Psoas muscle (tissue), 8 donors: ENCODE data around the gene NHLH1. TPM values are rescaled to one million over a fixed set of nuclear protein-coding genes. Genes with fewer than 3 reads are reported as not detected.

Source experiments
- ATAC-seq, 4 donors: fragments of 200-7000 bp; cut with Tn5 transposase; one replicate each; pipeline ENCODE4 v1.9.1; 2020; ENCODE audit warnings: moderate library complexity in 3 of 4, mild to moderate bottlenecking in 2 of 4
- DNase-seq, 2 donors: peaks; one replicate each; pipeline ENCODE4 v3.0.0-alpha.2; 2020
- H3K27ac ChIP-seq: fragments of 200-600 bp; one replicate; pipeline ENCODE4 v1.8.0; 2022
- H3K27me3 ChIP-seq, 3 donors: fragments of 200-600 bp in 1 of 3; one replicate each; pipeline versions ENCODE4 v1.6.1 to v1.8.0; 2013 to 2022; ENCODE audit warnings: low read length in 2 of 3, mild to moderate bottlenecking in 2 of 3, moderate library complexity in 1 of 3; ENCODE audit not compliant: insufficient read depth in 3 of 3
- H3K36me3 ChIP-seq, 2 donors: fragments of 200-600 bp in 1 of 2; one replicate each; pipeline versions ENCODE4 v1.6.1 to v1.8.0; 2013 to 2022; ENCODE audit warnings: low read depth in 1 of 2, mild to moderate bottlenecking in 1 of 2, moderate library complexity in 1 of 2; ENCODE audit not compliant: insufficient read depth in 1 of 2
- H3K4me1 ChIP-seq: fragments of 200-600 bp; one replicate; pipeline ENCODE4 v1.8.0; 2022
- H3K4me3 ChIP-seq: fragments of 200-600 bp; one replicate; pipeline ENCODE4 v1.8.0; 2022; ENCODE audit warnings: mild to moderate bottlenecking
- H3K9me3 ChIP-seq: fragments of 200-600 bp; one replicate; pipeline ENCODE4 v1.8.0; 2022
- WGBS, 3 donors: extraction: QIAGEN DNeasy Blood & Tissue Kit; methylation state at CpG; one replicate each; pipeline versions ENCODE4 v1.1.6 to v1.1.7; 2013; 5-methylcytosine and 5-hydroxymethylcytosine counted together
- intact Hi-C, 2 donors: fragments of 100-400 bp; cut with DNase I; formaldehyde crosslinking; loops; one replicate each; pipeline versions ENCODE4 v1.11.0 to v1.14.2; 2022
- polyA plus RNA-seq, 3 donors: library from polyadenylated mRNA; stranded (reverse); fragments of 200-250 nt; gene quantifications; one replicate each; pipeline ENCODE4 v1.2.3, GENCODE V29; 2013
- total RNA-seq, 4 donors: library from RNA; stranded (reverse); fragmentation: NEBNext Ultra II Directional in 2 of 4; extraction: Animal tissue kit (Norgen Biotek cat#: 25700) in 2 of 4; gene quantifications; one replicate each; pipeline versions ENCODE4 v1.2.1 to v1.2.4, GENCODE V29; 2021 to 2023
- TF ChIP-seq, protein P1 (sequence below): fragments of 200-600 bp; IDR thresholded peaks from one replicate; pipeline ENCODE4 v1.8.0; 2022; ENCODE audit warnings: antibody characterized with exemption
- donor health status: healthy with polysubstance abuse.
- donor health status: DM: no; HTN: no; CAD: no; lungs with moderate emphysema.
- donor health status: Bipolar disorder and iron deficiency.
- donor health status: healthy.
- donor health status: DM: yes; HTN: yes; CAD: no.
- donor health status: DM: no; HTN: no; CAD: no.
- donor health status: DM: no; HTN: no; CAD: no.
- donor health status: DM: yes; HTN: yes; CAD: no.

The NHLH1 gene
- total and polyA plus RNA-seq, 7 donors, result 0.06 to 0.20 (median 0.10) TPM; not detected in 3

- WGBS, 3 donors, result 67 to 75% (median 70%) methylated on average over 4 of the region's 4 CpGs
- intact Hi-C loops, result no loop called here
- H3K36me3 ChIP-seq, result no peaks in the 10 kb centered on the region
- TF ChIP-seq, protein P1, sequence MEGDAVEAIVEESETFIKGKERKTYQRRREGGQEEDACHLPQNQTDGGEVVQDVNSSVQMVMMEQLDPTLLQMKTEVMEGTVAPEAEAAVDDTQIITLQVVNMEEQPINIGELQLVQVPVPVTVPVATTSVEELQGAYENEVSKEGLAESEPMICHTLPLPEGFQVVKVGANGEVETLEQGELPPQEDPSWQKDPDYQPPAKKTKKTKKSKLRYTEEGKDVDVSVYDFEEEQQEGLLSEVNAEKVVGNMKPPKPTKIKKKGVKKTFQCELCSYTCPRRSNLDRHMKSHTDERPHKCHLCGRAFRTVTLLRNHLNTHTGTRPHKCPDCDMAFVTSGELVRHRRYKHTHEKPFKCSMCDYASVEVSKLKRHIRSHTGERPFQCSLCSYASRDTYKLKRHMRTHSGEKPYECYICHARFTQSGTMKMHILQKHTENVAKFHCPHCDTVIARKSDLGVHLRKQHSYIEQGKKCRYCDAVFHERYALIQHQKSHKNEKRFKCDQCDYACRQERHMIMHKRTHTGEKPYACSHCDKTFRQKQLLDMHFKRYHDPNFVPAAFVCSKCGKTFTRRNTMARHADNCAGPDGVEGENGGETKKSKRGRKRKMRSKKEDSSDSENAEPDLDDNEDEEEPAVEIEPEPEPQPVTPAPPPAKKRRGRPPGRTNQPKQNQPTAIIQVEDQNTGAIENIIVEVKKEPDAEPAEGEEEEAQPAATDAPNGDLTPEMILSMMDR, result no peak
- no peak for ATAC-seq
- no peak overlapping the region for H3K4me3 ChIP-seq
- H3K4me1 ChIP-seq, result no peaks in the 10 kb centered on the region
- DNase-seq, result no peak
- no peaks in the 10 kb centered on the region for H3K27me3 ChIP-seq
- H3K9me3 ChIP-seq, result no peaks in the 10 kb centered on the region
- H3K27ac ChIP-seq, result no peak overlapping the region
Observed at GRCh38 chr1:160416369-160416768, 49.5 kb downstream of the NHLH1 start.

GRCh38 chr1:160418483-160418882 lies 51.6 kb downstream of the NHLH1 start:
- TF ChIP-seq, protein P1, result no peak
- Histone ChIP-seq H3K36me3 (no peaks in the 10 kb centered on the region), H3K9me3 (no peaks in the 10 kb centered on the region), H3K27me3 (no peaks in the 10 kb centered on the region), H3K27ac (no peak overlapping the region), H3K4me3 (no peak overlapping the region), H3K4me1 (no peaks in the 10 kb centered on the region)
- intact Hi-C loops, result no loop called here
- ATAC-seq, result no peak
- DNase-seq, result no peak
- WGBS, 3 donors, result 66 to 78% (median 77%) methylated on average over 6 of the region's 6 CpGs

GRCh38 chr1:160419150-160419837 lies 52.4 kb downstream of the NHLH1 start:
- WGBS, 3 donors, result 94 to 96% (median 95%) methylated on average over 34 of the region's 34 CpGs

DNA sequence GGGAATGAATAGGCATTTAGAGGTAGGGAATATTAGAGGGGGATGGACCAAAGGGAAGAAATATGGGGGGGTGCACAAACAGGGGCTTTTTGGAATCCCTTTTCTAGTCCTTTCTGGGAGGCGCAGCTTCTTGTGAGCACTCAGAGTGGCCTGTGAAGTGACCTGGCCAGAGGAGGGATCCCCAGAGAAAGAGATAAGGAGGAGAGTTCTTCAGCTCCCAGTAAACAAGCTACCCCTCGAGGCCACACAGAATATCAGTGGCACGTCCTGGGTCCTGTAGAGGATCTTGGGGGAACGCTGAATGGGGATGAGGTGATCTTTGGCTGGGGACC lies 52.9 kb downstream of the NHLH1 start:
- no peak for DNase-seq
- no peaks in the 10 kb centered on the region for H3K36me3 ChIP-seq
- ATAC-seq, result no peak
- no peak overlapping the region for H3K4me3 ChIP-seq
- no peaks in the 10 kb centered on the region for H3K9me3 ChIP-seq
- no peak overlapping the region for H3K27ac ChIP-seq
- no peaks in the 10 kb centered on the region for H3K27me3 ChIP-seq
- no peaks in the 10 kb centered on the region for H3K4me1 ChIP-seq
- TF ChIP-seq, protein P1, result no peak
- 88 to 93% (median 92%) methylated on average over 4 of the region's 4 CpGs for WGBS, 3 donors
- intact Hi-C loops, result loop anchor here in 1 of 2 donors (10.0 kb wide), 1 partner anchor 185 kb away; no protein-coding TSS in a partner anchor

More at GRCh38 chr1:160419150-160419837, 52.4 kb downstream of the NHLH1 start:
- DNase-seq (no peak), ATAC-seq (no peak)
- Histone ChIP-seq H3K9me3 (no peaks in the 10 kb centered on the region), H3K27ac (no peak overlapping the region), H3K36me3 (no peaks in the 10 kb centered on the region), H3K4me1 (no peaks in the 10 kb centered on the region), H3K27me3 (no peaks in the 10 kb centered on the region), H3K4me3 (no peak overlapping the region)
- TF ChIP-seq, protein P1, result no peak
- intact Hi-C loops, result no loop called here
